Activated CD8-positive, alpha-beta memory T cell treated with anti-CD3 and anti-CD28 coated beads for 1 hour (primary cell): ENCODE results near the gene STUB1.
A peak's percentile ranks its signal among the peaks of the same experiment; 100 is the strongest.

ENCODE experiments used
- DNase-seq, 2 donors: peaks; one replicate each; pipeline ENCODE4 v3.0.0-alpha.2; 2020; ENCODE audit warnings: low read depth in 1 of 2; ENCODE audit errors: extremely low read depth in 1 of 2

The STUB1 gene

DNA sequence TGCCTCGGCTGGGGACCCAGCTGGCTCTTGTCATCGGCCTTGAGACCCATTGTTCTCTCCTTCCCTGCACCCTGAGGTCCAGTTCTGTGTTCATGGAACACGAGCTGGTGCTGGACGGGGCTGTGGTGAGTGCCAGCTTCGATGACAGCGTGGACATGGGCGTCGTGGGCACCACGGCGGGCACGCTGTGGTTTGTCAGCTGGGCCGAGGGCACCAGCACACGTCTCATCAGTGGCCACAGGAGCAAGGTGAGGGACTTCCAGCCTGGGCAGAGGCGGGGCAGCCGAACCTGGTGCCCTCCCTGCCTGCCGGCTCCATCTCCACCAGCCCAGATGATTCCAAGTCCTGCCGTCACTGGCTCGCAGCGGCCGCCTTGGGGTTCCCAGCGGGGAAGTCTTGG is 17.6 kb upstream of the STUB1 start:
- no peak for DNase-seq

DNA sequence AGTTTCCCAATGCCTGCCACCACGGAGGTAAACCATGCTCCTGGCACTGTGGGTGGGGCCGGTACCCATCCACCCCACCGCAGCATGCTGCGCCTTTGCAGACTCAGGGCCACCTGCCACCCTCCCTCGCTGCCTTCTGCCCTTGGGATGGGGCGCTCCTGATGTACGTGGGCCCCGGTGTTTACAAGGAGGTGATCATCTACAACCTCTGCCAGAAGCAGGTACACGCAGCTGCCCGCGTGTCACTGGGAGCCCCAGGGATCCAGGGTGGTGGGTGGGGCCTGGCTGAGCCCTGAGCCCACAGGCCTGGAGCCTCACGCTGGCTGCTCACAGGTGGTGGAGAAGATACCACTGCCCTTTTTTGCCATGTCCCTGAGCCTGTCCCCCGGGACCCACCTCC is 13.6 kb upstream of the STUB1 start:
- DNase-seq, result no peak

DNA sequence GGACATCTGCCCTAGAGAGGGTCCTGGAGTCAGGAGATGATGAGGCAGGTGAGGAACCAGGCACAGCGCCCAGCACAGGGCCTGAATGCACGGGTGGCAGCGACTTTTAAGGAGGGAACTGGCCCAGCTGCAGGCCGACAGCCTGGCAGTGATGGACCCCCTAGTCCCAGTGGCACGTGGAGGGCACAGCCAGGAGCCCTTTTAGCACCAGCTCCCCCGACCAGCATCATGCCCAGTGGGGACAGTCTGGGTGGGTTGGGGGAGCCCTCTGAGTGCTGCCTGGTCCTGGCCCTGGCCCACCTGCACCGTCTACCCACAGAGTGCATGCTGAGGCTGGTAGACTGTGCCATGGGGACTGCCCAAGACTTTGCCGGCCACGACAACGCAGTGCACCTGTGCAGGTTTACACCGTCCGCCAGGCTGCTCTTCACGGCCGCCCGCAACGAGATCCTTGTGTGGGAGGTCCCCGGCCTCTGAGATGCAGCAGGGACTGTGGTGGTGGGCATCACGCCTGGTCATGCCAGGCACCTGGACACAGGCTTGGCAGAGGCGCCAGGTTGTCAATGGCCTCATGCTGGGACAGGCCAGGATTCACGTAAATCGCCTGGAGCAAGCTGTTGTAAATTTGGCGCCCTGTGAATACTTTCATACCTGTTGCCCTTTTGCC is 13.0 kb upstream of the STUB1 start:
- DNase-seq, result no peak

DNA sequence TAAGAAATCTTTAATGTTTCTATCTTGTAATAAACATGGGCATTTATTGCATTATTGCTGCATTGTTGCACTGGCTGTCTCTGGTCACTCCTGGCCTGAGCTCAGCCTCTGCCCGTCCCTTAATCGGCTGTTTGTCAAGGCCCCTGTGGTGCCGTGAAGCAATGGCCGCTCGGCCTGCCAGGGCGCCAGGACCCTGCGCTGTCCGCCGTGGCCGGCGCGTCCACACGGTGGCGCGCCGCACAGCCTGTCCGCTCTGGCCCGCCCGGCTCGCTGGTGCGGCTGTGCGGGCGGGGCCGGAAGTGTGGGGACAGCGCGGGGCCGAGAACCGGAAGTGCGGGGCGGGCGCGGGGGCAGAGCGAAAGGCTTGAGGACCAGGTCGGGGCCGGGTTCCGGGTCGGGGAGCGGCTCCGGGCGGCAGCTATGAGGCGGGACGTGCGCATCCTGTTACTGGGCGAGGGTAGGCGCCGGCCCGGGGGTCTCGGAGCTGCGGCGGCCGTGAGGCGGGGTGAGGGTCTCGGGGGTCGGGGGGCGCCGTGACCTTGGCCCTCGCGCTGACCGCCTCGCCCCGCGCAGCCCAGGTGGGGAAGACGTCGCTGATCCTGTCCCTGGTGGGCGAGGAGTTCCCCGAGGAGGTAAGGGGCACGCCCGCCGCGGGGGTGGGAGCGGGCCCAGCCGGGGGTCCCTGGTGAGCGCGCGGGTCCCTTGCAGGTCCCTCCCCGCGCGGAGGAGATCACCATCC is 12.3 kb upstream of the STUB1 start, which contains the start of gene RHOT2:
TSS of gene RHOT2 (plus strand) at position 353 of the 739 bp plus-strand sequence. CDS start at position 421, 68 bp downstream.
- DNase-seq, result peak; percentile 76 to 88

DNA sequence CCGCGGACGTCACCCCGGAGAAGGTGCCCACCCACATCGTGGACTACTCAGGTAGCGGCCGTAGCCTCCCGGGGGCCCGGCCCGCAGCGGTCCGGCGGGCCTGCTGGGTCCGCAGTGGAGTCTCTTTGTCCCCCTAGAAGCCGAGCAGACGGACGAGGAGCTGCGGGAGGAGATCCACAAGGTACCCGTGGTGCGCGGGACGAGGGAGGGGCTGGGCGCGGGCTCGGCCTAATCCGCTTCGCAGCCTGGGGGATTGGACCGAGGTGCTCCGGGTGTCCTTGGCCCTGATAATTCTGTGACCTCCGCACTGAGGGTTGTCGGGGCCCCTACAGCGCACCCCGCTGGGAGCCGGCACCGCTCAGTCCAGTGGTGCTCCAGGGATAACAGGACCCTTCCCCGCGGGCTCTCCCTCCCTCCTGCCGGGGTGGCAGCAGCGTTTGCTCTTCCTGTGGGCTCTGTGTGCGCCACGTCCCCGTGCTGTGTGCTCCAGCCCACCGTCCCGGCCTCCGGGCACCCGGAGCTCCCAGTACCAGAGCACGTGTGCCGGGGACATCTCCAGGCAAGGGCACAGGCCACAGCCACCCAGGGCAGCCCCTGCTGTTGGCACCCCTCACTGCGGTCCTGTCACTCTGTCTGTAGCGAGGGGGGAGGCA is 11.6 kb upstream of the STUB1 start:
- no peak for DNase-seq

DNA sequence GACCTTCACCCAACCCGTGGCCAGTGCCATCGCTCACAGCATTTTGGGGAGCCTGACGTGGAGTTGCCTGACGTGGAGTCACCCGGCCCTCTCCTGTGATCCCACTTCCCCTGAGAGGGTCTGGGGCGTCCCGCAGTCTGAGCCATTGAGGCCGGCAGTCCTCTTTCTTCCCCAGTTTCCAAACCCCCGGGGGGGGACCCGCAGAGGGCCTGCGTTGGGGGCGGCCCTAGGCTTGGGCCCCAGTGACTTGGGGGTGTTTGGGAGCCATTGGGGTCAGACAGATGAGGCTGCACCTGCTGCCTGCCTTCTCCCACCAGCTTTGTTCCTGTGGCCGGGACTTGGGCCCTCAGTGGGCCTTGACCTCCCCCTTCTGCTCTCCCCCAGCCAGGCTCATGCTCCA is 10.5 kb upstream of the STUB1 start:
- DNase-seq, result no peak

DNA sequence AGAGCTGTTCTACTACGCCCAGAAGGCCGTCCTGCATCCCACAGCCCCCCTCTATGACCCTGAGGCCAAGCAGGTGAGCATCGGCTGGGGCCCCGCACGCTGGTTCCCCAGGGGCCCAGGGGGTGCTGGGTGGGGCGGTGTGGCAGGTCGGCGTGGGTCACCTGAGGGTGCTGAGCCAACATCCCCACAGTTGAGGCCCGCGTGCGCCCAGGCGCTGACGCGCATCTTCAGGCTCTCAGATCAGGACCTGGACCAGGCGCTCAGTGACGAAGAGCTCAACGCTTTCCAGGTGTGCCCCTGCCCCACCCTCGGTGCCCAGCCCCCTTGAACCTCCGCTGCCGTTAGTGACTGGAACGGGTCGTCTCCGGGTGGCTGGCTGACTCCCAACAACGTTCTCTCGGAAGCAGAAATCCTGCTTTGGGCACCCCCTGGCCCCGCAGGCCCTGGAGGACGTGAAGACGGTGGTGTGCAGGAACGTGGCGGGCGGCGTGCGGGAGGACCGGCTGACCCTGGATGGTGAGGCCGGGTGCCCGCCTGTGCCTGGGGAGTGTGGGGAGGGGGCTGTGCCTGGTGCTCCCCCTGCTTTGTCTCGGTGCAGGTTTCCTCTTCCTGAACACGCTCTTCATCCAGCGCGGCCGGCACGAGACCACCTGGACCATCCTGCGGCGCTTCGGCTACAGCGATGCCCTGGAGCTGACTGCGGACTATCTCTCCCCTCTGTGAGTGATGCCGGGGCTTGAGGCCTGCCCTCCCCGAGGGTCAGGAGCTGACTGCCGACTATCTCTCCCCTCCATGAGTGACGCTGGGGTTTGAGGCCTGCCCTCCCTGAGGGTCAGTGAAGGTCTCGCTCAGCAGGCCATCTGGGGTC is 9.5 kb upstream of the STUB1 start:
- no peak for DNase-seq

DNA sequence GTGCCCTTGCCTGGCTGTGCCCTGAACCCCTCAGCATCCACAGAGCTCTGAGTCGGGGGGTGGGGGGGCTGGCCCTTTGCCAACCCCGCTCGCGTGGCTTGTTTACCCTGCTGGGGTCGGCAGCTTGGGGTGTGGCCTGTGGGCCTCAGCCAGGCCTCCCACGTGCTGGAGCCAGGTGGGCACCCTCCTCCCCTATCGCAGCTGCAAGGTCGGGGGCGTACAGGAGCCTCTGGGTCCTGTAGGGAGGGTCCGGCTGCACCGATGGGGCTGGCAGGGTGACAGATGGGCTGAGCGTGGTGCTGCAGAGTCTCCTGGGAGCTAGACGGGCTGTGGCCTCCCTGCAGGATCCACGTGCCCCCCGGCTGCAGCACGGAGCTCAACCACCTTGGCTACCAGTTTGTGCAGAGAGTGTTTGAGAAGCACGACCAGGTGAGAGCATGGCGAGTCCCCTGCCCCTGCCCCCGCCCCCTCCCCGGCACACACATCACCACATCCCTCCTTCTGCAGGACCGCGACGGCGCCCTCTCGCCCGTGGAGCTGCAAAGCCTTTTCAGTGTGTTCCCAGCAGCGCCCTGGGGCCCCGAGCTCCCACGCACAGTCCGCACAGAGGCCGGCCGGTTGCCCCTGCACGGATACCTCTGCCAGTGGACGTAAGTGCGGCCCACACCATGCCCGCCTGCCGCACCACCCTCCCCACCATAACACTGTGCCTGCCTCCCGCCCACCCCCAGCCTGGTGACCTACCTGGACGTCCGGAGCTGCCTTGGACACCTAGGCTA is 8.7 kb upstream of the STUB1 start:
- DNase-seq, result no peak

DNA sequence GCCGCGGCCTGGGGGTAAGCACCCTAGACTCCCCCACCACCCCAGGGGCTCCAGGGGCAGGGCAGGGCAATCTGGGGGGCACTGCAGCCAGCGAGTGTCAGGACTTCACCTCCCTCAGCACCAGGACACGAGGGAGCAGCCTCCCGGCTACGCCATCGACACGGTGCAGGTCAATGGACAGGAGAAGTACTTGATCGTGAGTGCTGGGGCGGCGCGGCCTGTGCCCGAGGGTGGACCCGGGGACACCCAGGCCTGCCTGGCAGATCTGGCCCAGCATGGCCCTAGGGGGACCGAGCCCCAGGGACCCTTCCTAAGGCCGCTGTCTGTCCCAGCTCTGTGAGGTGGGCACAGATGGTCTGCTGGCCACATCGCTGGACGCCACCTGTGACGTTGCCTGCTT is 7.8 kb upstream of the STUB1 start:
- no peak for DNase-seq

DNA sequence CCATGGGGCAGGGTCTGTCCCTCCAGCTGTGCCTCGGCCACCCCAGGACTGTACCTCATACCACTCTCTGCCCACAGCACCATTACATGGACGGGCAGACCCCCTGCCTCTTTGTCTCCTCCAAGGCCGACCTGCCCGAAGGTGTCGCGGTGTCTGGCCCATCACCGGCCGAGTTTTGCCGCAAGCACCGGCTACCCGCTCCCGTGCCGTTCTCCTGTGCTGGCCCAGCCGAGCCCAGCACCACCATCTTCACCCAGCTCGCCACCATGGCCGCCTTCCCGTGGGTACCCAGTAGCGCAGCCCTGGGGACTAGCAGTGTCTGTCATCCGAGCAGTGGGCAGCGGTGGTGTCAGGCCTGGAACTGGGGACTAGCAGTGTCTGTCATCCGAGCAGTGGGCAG is 7.4 kb upstream of the STUB1 start:
- DNase-seq, result no peak

DNA sequence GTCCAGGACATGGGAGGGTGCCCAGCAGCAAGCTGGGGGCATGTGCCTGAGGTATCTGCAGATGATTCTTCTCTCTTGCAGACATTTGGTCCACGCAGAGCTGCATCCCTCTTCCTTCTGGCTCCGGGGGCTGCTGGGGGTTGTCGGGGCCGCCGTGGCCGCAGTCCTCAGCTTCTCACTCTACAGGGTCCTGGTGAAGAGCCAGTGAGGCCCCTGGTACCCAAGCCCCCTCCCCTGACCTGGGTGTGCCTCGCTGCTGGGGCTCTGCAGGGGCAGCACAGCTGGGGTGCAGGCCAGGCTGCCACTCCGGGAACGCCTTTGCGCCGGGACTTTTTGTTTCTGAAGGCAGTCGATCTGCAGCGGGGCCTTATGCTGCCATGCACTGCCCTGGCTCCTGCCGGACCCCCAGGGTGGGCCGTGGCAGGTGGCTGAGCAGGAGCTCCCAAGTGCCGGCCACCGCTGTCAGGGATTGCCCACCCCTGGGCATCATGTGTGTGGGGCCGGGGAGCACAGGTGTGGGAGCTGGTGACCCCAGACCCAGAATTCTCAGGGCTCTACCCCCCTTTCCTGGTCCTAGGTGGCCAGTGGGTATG is 6.7 kb upstream of the STUB1 start:
- DNase-seq, result no peak

DNA sequence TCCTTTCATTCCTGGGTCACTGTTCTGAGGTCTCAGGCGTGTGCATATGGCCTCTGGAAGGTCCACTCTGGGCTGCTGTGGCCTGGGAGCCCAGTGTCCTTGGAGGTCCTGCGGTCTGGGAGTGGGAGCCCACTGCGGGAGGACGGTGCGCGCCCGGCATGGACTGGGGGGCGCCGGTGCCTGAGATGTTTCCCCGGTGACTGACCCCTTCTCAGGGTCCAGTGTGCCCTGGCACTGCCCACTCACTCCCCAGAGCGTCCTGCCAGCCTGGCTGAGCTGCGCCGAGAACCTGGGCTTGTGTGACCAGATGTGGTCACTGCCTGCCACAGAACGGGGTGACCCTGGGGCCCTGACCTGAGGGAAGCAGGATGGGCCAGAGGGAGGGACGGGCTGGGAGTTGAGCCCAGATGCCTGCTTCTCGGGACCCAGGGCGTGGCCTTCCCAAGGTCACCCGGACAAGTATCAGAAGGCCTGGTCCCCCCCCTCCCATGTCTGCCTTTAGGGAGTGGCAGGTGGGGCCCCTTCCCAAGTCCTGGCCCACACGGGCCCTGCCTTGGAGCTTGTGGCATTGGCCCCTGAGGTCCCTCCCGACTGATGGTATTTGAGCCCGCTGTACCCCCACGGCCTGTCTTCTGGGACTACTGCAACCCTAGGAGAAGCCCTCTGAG is 5.9 kb upstream of the STUB1 start:
- no peak for DNase-seq

DNA sequence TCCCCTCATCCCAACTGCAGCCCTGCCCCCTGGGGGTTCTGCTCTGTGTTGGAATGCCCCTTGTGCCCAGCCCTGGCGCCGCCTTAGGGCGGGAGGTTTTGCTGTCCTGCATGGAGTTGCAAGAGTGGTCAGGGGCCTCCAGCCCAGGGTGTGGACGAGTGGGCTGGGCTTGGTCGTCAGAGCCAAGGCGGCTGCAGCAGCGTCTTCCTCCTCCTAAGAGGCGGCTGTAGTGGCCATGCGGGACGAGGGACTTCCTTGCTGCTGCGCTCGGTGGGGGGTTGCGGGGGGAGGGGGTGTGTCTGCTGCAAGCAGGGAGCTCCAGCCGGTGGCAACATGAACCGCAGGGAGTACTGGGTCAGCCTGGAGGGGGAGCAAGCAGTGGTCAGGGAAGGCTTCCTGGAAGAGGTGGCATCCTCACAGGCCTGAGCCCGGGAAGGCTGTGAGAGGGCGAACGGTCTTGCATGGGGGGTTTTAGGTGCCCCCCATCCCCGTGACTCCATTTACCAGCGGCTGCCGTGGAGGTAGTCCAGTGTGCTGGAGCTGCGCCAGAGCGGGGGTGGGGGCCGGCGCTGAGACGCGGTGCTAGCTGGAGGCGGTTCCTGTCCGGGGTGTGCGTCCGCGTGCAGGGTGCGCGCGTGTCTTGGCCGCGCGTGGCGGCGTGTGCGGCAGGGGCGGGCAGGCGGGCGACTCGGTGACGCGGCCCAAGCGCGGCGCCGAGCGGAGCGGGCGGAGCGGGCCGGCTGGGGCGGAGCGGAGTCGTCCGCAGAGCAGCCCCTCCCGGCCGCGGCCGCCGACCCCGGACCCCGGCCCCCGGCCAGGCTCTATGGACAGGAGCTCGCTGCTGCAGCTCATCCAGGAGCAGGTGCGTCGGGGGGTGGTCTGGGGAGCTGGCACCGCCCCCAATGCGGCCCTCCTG is 5.0 kb upstream of the STUB1 start, which contains the start of gene RHBDL1:
TSS of gene RHBDL1 (plus strand) at position 704 of the 916 bp plus-strand sequence. CDS start at position 824, 120 bp downstream.
- no peak for DNase-seq

DNA sequence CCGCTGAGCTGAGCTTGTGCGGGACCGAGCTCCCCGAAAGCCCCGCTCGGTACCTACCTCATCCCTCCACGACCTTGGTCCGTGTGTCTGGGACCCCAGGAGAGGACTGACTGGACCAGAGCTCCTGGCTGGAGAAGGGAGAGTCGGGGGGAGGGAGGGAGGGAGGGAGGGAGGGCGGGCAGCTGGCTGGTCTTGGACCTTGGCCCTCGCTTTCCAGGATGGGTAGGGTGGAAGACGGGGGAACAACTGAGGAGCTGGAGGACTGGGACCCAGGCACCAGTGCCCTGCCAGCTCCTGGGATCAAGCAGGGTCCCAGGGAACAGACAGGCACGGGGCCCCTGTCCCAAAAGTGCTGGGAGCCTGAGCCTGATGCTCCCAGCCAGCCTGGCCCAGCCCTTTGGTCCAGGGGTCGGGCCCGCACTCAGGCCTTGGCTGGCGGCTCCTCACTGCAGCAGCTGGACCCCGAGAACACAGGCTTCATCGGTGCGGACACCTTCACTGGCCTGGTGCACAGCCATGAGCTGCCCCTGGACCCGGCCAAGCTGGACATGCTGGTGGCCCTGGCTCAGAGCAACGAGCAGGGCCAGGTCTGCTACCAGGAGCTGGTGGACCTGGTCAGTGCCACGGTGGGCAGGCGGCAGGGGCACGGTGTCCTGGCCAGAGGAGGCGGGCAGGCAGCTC is 4.2 kb upstream of the STUB1 start:
- no peak for DNase-seq

DNA sequence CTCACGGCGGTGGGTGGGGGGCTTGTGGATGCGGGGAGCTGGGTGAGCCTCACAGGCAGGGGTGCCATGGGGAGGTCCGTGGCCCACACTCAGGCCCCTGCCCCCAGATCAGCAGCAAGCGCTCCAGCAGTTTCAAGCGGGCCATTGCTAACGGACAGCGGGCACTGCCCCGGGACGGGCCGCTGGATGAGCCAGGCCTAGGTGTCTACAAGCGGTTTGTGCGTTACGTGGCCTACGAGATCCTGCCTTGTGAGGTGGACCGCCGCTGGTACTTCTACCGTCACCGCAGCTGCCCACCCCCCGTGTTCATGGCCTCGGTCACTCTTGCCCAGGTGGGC is 3.7 kb upstream of the STUB1 start:
- DNase-seq, result no peak

DNA sequence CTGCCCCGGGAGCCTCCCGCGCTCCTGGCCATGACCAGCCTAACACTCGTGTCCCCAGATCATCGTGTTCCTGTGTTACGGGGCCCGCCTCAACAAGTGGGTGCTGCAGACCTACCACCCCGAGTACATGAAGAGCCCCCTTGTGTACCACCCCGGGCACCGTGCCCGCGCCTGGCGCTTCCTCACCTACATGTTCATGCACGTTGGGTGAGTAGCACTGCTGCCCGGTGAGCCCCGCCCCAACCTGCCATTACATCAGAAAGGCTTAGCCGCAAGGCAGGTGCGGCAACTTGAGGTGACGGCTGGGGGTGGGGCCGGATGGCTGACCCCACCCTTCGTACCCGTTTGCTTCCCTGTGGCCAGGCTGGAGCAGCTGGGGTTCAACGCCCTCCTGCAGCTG is 3.3 kb upstream of the STUB1 start:
- DNase-seq, result no peak

DNA sequence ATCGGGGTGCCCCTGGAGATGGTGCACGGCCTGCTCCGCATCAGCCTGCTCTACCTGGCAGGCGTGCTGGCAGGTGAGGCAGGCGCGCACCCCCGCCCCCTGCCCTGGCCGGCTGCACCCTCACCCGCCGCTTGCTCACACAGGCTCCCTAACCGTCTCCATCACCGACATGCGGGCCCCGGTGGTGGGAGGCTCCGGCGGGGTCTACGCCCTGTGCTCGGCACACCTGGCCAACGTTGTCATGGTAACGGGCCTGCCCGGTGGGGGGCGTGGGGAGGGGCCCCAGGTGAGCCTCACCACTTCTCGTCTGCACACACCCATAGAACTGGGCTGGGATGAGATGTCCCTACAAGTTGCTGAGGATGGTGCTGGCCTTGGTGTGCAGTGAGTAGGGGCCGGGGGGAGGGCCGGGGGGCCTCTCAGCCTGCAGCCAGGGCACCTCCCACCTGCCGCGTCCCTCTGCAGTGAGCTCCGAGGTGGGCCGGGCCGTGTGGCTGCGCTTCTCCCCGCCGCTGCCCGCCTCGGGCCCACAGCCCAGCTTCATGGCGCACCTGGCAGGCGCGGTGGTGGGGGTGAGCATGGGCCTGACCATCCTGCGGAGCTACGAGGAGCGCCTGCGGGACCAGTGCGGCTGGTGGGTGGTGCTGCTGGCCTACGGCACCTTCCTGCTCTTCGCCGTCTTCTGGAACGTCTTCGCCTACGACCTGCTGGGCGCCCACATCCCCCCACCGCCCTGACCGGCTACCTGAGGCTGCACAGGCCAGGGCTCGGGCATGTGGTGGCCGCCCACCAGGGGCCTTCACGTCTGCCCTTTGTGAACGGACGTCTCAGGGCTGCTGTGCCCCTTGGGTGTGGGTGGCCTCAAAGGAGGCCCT is 2.7 kb upstream of the STUB1 start:
- no peak for DNase-seq
